Measurements from ENCODE around the gene RALY. TPM values are rescaled to one million over a fixed set of nuclear protein-coding genes. Genes with fewer than 3 reads are reported as not detected.

Gene RALY
- total and polyA plus RNA-seq, 2 of the 4 experiments (the other 2 are of a cell fraction) = 46.2 to 115 TPM

DNA sequence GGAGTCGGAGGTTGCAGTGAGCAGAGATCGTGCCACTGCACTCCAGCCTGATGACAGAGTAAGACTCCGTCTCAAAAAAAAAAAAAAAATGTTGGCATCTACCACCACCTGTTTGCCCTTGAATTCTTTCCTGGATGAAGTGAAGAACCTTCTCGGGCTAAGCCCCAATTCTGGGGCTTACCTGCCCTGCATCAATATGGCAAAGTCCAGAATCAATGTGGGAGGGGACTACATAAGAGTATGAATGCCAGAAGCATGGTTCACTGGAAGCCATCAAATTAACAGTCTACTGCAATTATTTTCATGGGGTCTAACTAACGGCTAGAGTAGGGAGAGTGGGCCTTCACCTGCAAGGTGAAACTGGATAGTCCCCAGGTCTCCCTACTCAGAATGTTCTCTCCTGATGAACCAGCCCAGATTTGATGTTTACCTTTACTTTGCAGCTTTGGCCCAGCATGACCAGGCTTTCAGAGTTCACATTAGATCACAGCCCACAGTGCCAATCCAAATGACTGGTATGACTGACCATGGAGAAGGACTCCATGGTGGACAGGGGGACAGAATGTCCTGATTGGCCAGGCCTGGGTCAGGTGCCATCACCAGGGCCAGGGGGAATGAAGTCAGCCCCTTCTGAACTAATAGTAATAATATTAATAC, 7.0 kb upstream of the RALY start:
- Histone ChIP-seq H4K5ac (ENCODE audit: low read depth, low read length) (no peak overlapping the region), H2BK5ac (ENCODE audit: low read depth, low read length, poor library complexity, severe bottlenecking) (no peak overlapping the region), H3K27me3 (ENCODE audit: control insufficient read depth, insufficient read depth, low read length) (peaks cover 2% of the 10 kb centered on the region; the same call in 1 of the 2 replicates), H3K14ac (replicated peaks; ENCODE audit: low read depth, low read length) (no peak overlapping the region), H2AK9ac (replicated peaks; ENCODE audit: low read depth, low read length, poor library complexity) (no peak overlapping the region), H3K4me1 (ENCODE audit: control insufficient read depth, insufficient read depth, low read length) (peaks cover under 1% of the 10 kb centered on the region; the same call in 1 of the 2 replicates), H2BK120ac (ENCODE audit: low read depth, low read length) (no peak overlapping the region), H3K9ac (ENCODE audit: low read depth, low read length) (no peak overlapping the region), H2BK20ac (ENCODE audit: low read depth, low read length) (no peak overlapping the region), H3K56ac (ENCODE audit: extremely low read depth, insufficient read depth, low read length) (no peak overlapping the region), H3K4me2 (ENCODE audit: low read depth, low read length) (no peak overlapping the region), H3K79me1 (ENCODE audit: low read depth in 1 of 2, low read length in 2 of 2) (peaks cover 5 to 8% of the 10 kb centered on the region in 2 experiments; a peak in 3 of 4 replicates), H4K20me1 (ENCODE audit: insufficient read depth, low read length) (no peaks in the 10 kb centered on the region), H3K4ac (ENCODE audit: low read depth, low read length) (no peak overlapping the region), H4K91ac (ENCODE audit: insufficient read depth, low read depth, low read length) (no peak overlapping the region), H4K8ac (ENCODE audit: low read depth in 2 of 2, low read length in 2 of 2) (no peak overlapping the region), H3K9me1 (ENCODE audit: insufficient read depth, low read length) (no peaks in the 10 kb centered on the region), H3K4me3 (ENCODE audit: insufficient read depth, low read depth, low read length) (no peak overlapping the region), H3K9me3 (ENCODE audit: control insufficient read depth, insufficient read depth, low read length) (no peaks in the 10 kb centered on the region), H3K18ac (ENCODE audit: low read depth, low read length) (no peak overlapping the region), H3K27ac (ENCODE audit: insufficient read depth, low read length) (no peak overlapping the region), H3K23ac (ENCODE audit: low read depth, low read length) (no peak overlapping the region), H2BK15ac (ENCODE audit: low read depth, low read length) (no peak overlapping the region), H2AFZ (replicated peaks; ENCODE audit: low read length, poor library complexity) (no peak overlapping the region), H3K36me3 (ENCODE audit: control insufficient read depth, insufficient read depth, low read length) (no peaks in the 10 kb centered on the region), H2AK5ac (ENCODE audit: low read depth, low read length) (no peak overlapping the region)
- intact Hi-C loops (cut with micrococcal nuclease) = no loop called here
- no CpG with 5 or more reads among the region's 5 CpGs for WGBS, 2 experiments (ENCODE audit: extremely low coverage in 2 of 2, insufficient read length in 1 of 2)
- no peak for ATAC-seq (ENCODE audit: low read depth)
- dilution Hi-C loops (cut with HindIII; ENCODE audit: low sequenced_read_pairs, unreplicated experiment) = no loop called here
- no peak for TF ChIP-seq MXI1 (IDR thresholded peaks at IDR 0.05; ENCODE audit: borderline replicate concordance, low read depth, low read length)
- no peak for TF ChIP-seq CEBPB (IDR thresholded peaks at IDR 0.05; ENCODE audit: low read depth, low read length)
- no peak for TF ChIP-seq BHLHE40 (IDR thresholded peaks at IDR 0.05; ENCODE audit: low read depth, low read length)
- no peak for TF ChIP-seq RFX5 (IDR thresholded peaks at IDR 0.05; ENCODE audit: low read depth, low read length)
- no peak for TF ChIP-seq MAZ (IDR thresholded peaks at IDR 0.05; ENCODE audit: borderline replicate concordance, low read depth, low read length)
- TF ChIP-seq POLR2A (IDR thresholded peaks at IDR 0.05; ENCODE audit: low read depth, low read length) = no peak
- TF ChIP-seq RAD21 (IDR thresholded peaks at IDR 0.05; ENCODE audit: low read length) = no peak
- TF ChIP-seq MAFK (IDR thresholded peaks at IDR 0.05; ENCODE audit: low read depth, low read length) = no peak
- TF ChIP-seq SMC3 (IDR thresholded peaks at IDR 0.05; ENCODE audit: low read depth, low read length) = no peak
- TF ChIP-seq FOS (IDR thresholded peaks at IDR 0.05; ENCODE audit: low read depth, low read length) = no peak
- no peak for TF ChIP-seq RCOR1 (IDR thresholded peaks at IDR 0.05; ENCODE audit: insufficient replicate concordance, low read length)
- TF ChIP-seq, protein P1, sequence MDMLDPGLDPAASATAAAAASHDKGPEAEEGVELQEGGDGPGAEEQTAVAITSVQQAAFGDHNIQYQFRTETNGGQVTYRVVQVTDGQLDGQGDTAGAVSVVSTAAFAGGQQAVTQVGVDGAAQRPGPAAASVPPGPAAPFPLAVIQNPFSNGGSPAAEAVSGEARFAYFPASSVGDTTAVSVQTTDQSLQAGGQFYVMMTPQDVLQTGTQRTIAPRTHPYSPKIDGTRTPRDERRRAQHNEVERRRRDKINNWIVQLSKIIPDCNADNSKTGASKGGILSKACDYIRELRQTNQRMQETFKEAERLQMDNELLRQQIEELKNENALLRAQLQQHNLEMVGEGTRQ (IDR thresholded peaks at IDR 0.05; ENCODE audit: low read depth, low read length) = no peak
- no peak for TF ChIP-seq NFE2L2 (IDR thresholded peaks at IDR 0.05; ENCODE audit: low read depth, low read length)
- TF ChIP-seq, protein P2, sequence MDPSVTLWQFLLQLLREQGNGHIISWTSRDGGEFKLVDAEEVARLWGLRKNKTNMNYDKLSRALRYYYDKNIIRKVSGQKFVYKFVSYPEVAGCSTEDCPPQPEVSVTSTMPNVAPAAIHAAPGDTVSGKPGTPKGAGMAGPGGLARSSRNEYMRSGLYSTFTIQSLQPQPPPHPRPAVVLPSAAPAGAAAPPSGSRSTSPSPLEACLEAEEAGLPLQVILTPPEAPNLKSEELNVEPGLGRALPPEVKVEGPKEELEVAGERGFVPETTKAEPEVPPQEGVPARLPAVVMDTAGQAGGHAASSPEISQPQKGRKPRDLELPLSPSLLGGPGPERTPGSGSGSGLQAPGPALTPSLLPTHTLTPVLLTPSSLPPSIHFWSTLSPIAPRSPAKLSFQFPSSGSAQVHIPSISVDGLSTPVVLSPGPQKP (IDR thresholded peaks at IDR 0.05; ENCODE audit: borderline replicate concordance, low read depth, low read length) = no peak
- TF ChIP-seq, protein P3, sequence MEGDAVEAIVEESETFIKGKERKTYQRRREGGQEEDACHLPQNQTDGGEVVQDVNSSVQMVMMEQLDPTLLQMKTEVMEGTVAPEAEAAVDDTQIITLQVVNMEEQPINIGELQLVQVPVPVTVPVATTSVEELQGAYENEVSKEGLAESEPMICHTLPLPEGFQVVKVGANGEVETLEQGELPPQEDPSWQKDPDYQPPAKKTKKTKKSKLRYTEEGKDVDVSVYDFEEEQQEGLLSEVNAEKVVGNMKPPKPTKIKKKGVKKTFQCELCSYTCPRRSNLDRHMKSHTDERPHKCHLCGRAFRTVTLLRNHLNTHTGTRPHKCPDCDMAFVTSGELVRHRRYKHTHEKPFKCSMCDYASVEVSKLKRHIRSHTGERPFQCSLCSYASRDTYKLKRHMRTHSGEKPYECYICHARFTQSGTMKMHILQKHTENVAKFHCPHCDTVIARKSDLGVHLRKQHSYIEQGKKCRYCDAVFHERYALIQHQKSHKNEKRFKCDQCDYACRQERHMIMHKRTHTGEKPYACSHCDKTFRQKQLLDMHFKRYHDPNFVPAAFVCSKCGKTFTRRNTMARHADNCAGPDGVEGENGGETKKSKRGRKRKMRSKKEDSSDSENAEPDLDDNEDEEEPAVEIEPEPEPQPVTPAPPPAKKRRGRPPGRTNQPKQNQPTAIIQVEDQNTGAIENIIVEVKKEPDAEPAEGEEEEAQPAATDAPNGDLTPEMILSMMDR (conservative IDR thresholded peaks at IDR 0.05; ENCODE audit: low read depth, low read length) = no peak
- no peak for TF ChIP-seq CHD1 (IDR thresholded peaks at IDR 0.05; ENCODE audit: low read depth, low read length)
- in situ Hi-C loops (cut with MboI; ENCODE audit: low sequenced_read_pairs) = no loop called here
- ChIA-PET CTCF (no interaction called here), POLR2A (ENCODE audit: unreplicated experiment) (no interaction called here)
- no TSS peak for BruUV-seq (replicated peaks)
- DNase-seq = no peak

Measured in IMR-90 (cell line).